Activated T-helper 9 cell treated with anti-CD3 and anti-CD28 coated beads, Interleukin-2, amount 50 U/mL, for 16 hours (primary cell): ENCODE results near the gene TMA7B.
"Not testable (repeated sequence)": the region's sequence is repeated elsewhere in the genome, so short reads cannot be mapped to it uniquely, and the experiment has no call there.

ENCODE experiments used
- DNase-seq: peaks from one replicate; pipeline ENCODE4 v3.0.0-alpha.2; 2020; ENCODE audit warnings: low read depth

The TMA7B gene

GRCh38 chr22:39932918-39933649, 27.1 kb upstream of the TMA7B start:
- peak; percentile 38 for DNase-seq

- no peak for DNase-seq
These were observed 26.5 kb upstream of the TMA7B start for GRCh38 chr22:39933741-39934140.

- DNase-seq, result no peak
These were observed 25.1 kb upstream of the TMA7B start for GRCh38 chr22:39935116-39935515.

GRCh38 chr22:39935612-39936011, 24.6 kb upstream of the TMA7B start:
- no peak for DNase-seq

- DNase-seq, result no peak
These were observed 23.6 kb upstream of the TMA7B start for GRCh38 chr22:39936523-39937145.

- no peak for DNase-seq
These were observed 22.3 kb upstream of the TMA7B start for GRCh38 chr22:39937906-39938305.

GRCh38 chr22:39938509-39939111, 21.6 kb upstream of the TMA7B start:
- no peak for DNase-seq

- DNase-seq, result no peak
These were observed 20.4 kb upstream of the TMA7B start for GRCh38 chr22:39939830-39940229.

GRCh38 chr22:39940757-39941305, 19.4 kb upstream of the TMA7B start:
- no peak for DNase-seq

- DNase-seq, result no peak
These were observed 18.6 kb upstream of the TMA7B start for GRCh38 chr22:39941601-39942000.

- DNase-seq, result no peak
These were observed 17.6 kb upstream of the TMA7B start for GRCh38 chr22:39942439-39943230.

GRCh38 chr22:39943337-39943736, 16.9 kb upstream of the TMA7B start:
- no peak for DNase-seq

- DNase-seq, result no peak
These were observed 16.0 kb upstream of the TMA7B start for GRCh38 chr22:39943953-39944872.

GRCh38 chr22:39946126-39946502, 14.1 kb upstream of the TMA7B start:
- no peak for DNase-seq

- no peak for DNase-seq
These were observed 13.5 kb upstream of the TMA7B start for GRCh38 chr22:39946503-39947219.

- DNase-seq, result no peak
These were observed 12.7 kb upstream of the TMA7B start for GRCh38 chr22:39947220-39948216.

GRCh38 chr22:39949964-39950737, 10.0 kb upstream of the TMA7B start:
- no peak for DNase-seq

- DNase-seq, result not testable (repeated sequence)
These were observed 8.4 kb upstream of the TMA7B start for GRCh38 chr22:39951603-39952293.
